NCI-H1105 treated with DMSO at 0.1 percent for 48 hours (cell line): ENCODE data around the gene SPAG16.
"Not testable (repeated sequence)": the region's sequence is repeated elsewhere in the genome, so short reads cannot be mapped to it uniquely, and the experiment has no call there.

Experiments
- DNase-seq: peaks from one replicate; lab custom pipeline; 2025; lab: John Stamatoyannopoulos, UW

Gene SPAG16

GRCh38 chr2:213551526-213551925 is 267.3 kb downstream of the SPAG16 start:
- DNase-seq: no peak

- DNase-seq: no peak
Observed at GRCh38 chr2:213559053-213559452, 274.8 kb downstream of the SPAG16 start.

GRCh38 chr2:213561759-213562158 is 277.5 kb downstream of the SPAG16 start:
- no peak for DNase-seq

GRCh38 chr2:213562539-213563180 is 278.4 kb downstream of the SPAG16 start:
- no peak for DNase-seq

GRCh38 chr2:213566846-213567245 is 282.6 kb downstream of the SPAG16 start:
- no peak for DNase-seq

- no peak for DNase-seq
Observed at GRCh38 chr2:213609570-213610170, 325.4 kb downstream of the SPAG16 start.

GRCh38 chr2:213627054-213627710 is 342.9 kb downstream of the SPAG16 start:
- no peak for DNase-seq

GRCh38 chr2:213627835-213628460 is 343.7 kb downstream of the SPAG16 start:
- no peak for DNase-seq

- no peak for DNase-seq
Observed at GRCh38 chr2:213640738-213641425, 356.6 kb downstream of the SPAG16 start.

- DNase-seq: no peak
Observed at GRCh38 chr2:213644926-213645325, 360.7 kb downstream of the SPAG16 start.

- no peak for DNase-seq
Observed at GRCh38 chr2:213649176-213649575, 364.9 kb downstream of the SPAG16 start.

GRCh38 chr2:213664817-213665216 is 380.6 kb downstream of the SPAG16 start:
- no peak for DNase-seq

GRCh38 chr2:213669657-213670056 is 385.4 kb downstream of the SPAG16 start:
- no peak for DNase-seq

GRCh38 chr2:213678437-213679218 is 394.4 kb downstream of the SPAG16 start:
- DNase-seq: no peak

- DNase-seq: no peak
Observed at GRCh38 chr2:213679894-213680293, 395.6 kb downstream of the SPAG16 start.

- DNase-seq: no peak
Observed at GRCh38 chr2:213682276-213682675, 398.0 kb downstream of the SPAG16 start.

- no peak for DNase-seq
Observed at GRCh38 chr2:213688133-213688532, 403.9 kb downstream of the SPAG16 start.

- not testable (repeated sequence) for DNase-seq
Observed at GRCh38 chr2:213688825-213689224, 404.6 kb downstream of the SPAG16 start.

- no peak for DNase-seq
Observed at GRCh38 chr2:213689585-213689984, 405.3 kb downstream of the SPAG16 start.

GRCh38 chr2:213691351-213691750 is 407.1 kb downstream of the SPAG16 start:
- DNase-seq: no peak

- no peak for DNase-seq
Observed at GRCh38 chr2:213696442-213696841, 412.2 kb downstream of the SPAG16 start.

- DNase-seq: not testable (repeated sequence)
Observed at GRCh38 chr2:213701365-213701764, 417.1 kb downstream of the SPAG16 start.
